DND-41 (cell line): Measurements from ENCODE around the gene TFAP2E.

Source experiments
- ATAC-seq: fragments of 200-7000 bp; cut with Tn5 transposase; 3 replicates; pipeline ENCODE4 v1.9.1; 2021; ENCODE audit warnings: low read depth; ENCODE audit not compliant: insufficient read depth
- DNase-seq: peaks from one replicate; pipeline ENCODE4 v3.0.0-alpha.2; 2020
- H2AFZ ChIP-seq: 2 replicates; pipeline ENCODE4 v1.6.0; 2012; ENCODE audit warnings: low read depth, low read length
- H3K27ac ChIP-seq: 2 replicates; pipeline ENCODE4 v1.5.1; 2012; ENCODE audit warnings: low read length, inconsistent platforms
- H3K27me3 ChIP-seq: fragments of 200-600 bp; sonication (generic); 2 replicates; pipeline ENCODE4 v1.6.0; 2012; ENCODE audit warnings: low read length, mild to moderate bottlenecking, inconsistent platforms; ENCODE audit not compliant: insufficient read depth, poor library complexity
- H3K36me3 ChIP-seq: 2 replicates; pipeline ENCODE4 v1.5.1; 2012; ENCODE audit warnings: low read length, inconsistent platforms; ENCODE audit not compliant: insufficient read depth
- H3K4me1 ChIP-seq: 2 replicates; pipeline ENCODE4 v1.5.1; 2012; ENCODE audit warnings: mild to moderate bottlenecking, low read length; ENCODE audit not compliant: insufficient read depth
- H3K4me2 ChIP-seq: 2 replicates; pipeline ENCODE4 v1.6.0; 2012; ENCODE audit warnings: mild to moderate bottlenecking, moderate library complexity, low read length, inconsistent platforms; ENCODE audit not compliant: insufficient read depth
- H3K4me3 ChIP-seq, 2 experiments: fragments of 200-600 bp in 1 of 2; shearing (Covaris generic) in 1 of 2; 2 replicates each; pipeline ENCODE4 v1.5.1; 2012 to 2016; ENCODE audit warnings: inconsistent platforms in 2 of 2, low read length in 2 of 2, mild to moderate bottlenecking in 2 of 2, low read depth in 1 of 2, moderate library complexity in 1 of 2
- H3K79me2 ChIP-seq: 2 replicates; pipeline ENCODE4 v1.6.0; 2012; ENCODE audit warnings: low read length, inconsistent platforms; ENCODE audit not compliant: insufficient read depth
- H3K9ac ChIP-seq: 2 replicates; pipeline ENCODE4 v1.6.0; 2012; ENCODE audit warnings: low read depth, mild to moderate bottlenecking, inconsistent platforms, low read length, moderate library complexity
- H3K9me3 ChIP-seq: 2 replicates; pipeline ENCODE4 v1.5.1; 2012; ENCODE audit warnings: low read length, moderate library complexity, mild to moderate bottlenecking, inconsistent platforms; ENCODE audit not compliant: insufficient read depth, severe bottlenecking
- H4K20me1 ChIP-seq: 2 replicates; pipeline ENCODE4 v1.6.0; 2012; ENCODE audit warnings: low read length; ENCODE audit not compliant: insufficient read depth
- CTCF ChIP-seq: IDR thresholded peaks from 2 replicates; pipeline ENCODE4 v1.5.1; 2012; ENCODE audit warnings: borderline replicate concordance, low read length, moderate library complexity, mild to moderate bottlenecking; ENCODE audit not compliant: poor library complexity, severe bottlenecking; ENCODE audit errors: extremely low read depth
- EZH2 ChIP-seq: IDR thresholded peaks from 3 replicates; pipeline ENCODE4 v1.6.1; 2012; ENCODE audit warnings: borderline replicate concordance, low read depth, mild to moderate bottlenecking, moderate library complexity, low read length, inconsistent platforms; ENCODE audit not compliant: severe bottlenecking

The TFAP2E gene

GRCh38 chr1:35558374-35559316, 14.5 kb upstream of the TFAP2E start:
- TF ChIP-seq EZH2 = no peak
- peak; percentile 23 for TF ChIP-seq CTCF
- Histone ChIP-seq H4K20me1 (no peaks in the 10 kb centered on the region), H3K9ac (peak overlapping the region; percentile 86), H3K9me3 (no peaks in the 10 kb centered on the region), H3K4me2 (peak overlapping the region; percentile 100), H3K36me3 (peaks cover 26% of the 10 kb centered on the region), H3K27me3 (no peaks in the 10 kb centered on the region), H3K79me2 (peaks cover 35% of the 10 kb centered on the region), H3K27ac (peak overlapping the region; percentile 71), H3K4me3 (peak overlapping the region; percentile 66 to 90), H2AFZ (peak overlapping the region; percentile 86), H3K4me1 (peaks cover 34% of the 10 kb centered on the region)
- DNase-seq (peak; percentile 39), ATAC-seq (no peak)

GRCh38 chr1:35559317-35559944, 13.7 kb upstream of the TFAP2E start:
- Histone ChIP-seq H3K27me3 (no peaks in the 10 kb centered on the region), H3K79me2 (peaks cover 33% of the 10 kb centered on the region), H3K4me2 (peak overlapping the region; percentile 100), H3K4me1 (peaks cover 34% of the 10 kb centered on the region), H3K36me3 (peaks cover 30% of the 10 kb centered on the region), H3K9me3 (no peaks in the 10 kb centered on the region), H3K4me3 (no peak overlapping the region), H3K27ac (no peak overlapping the region), H3K9ac (no peak overlapping the region), H4K20me1 (peaks cover 3% of the 10 kb centered on the region), H2AFZ (no peak overlapping the region)
- TF ChIP-seq CTCF (no peak), EZH2 (no peak)
- no peak for DNase-seq
- ATAC-seq = no peak

GRCh38 chr1:35560256-35561225, 12.6 kb upstream of the TFAP2E start:
- peaks cover 38% of the 10 kb centered on the region for H3K36me3 ChIP-seq
- no peak overlapping the region for H3K4me3 ChIP-seq
- H3K4me1 ChIP-seq = peaks cover 27% of the 10 kb centered on the region
- H3K4me2 ChIP-seq = no peak overlapping the region
- H3K27ac ChIP-seq = no peak overlapping the region
- no peak for ATAC-seq
- no peaks in the 10 kb centered on the region for H3K9me3 ChIP-seq
- no peak for DNase-seq
- peaks cover 7% of the 10 kb centered on the region for H4K20me1 ChIP-seq
- H3K27me3 ChIP-seq = no peaks in the 10 kb centered on the region
- H3K79me2 ChIP-seq = peaks cover 24% of the 10 kb centered on the region
- H3K9ac ChIP-seq = no peak overlapping the region
- TF ChIP-seq CTCF (no peak), EZH2 (no peak)
- no peak overlapping the region for H2AFZ ChIP-seq
